Measurements from ENCODE around the gene PDZK1. TPM values are rescaled to one million over a fixed set of nuclear protein-coding genes. Genes with fewer than 3 reads are reported as not detected.
"Not testable (repeated sequence)": the region's sequence is repeated elsewhere in the genome, so short reads cannot be mapped to it uniquely, and the experiment has no call there.

Gene PDZK1
- total RNA-seq, 2 experiments from 2014 or later: 0.25 to 0.42 TPM

DNA sequence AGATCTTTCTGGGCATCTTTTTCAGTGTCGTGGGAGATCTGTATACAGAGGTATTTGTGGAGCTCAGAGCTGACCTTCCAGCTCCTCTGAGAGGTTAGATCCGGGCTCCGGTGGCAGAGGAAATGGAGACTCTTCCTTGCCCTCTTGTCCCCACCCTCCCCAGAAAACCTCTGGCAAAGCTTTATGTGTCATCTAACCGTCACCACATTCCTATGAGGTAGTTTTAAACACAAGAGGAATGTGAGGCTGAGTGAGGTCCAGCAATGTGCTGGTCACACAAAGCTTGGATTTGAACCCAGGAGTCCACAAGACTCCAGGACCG, 13.3 kb upstream of the PDZK1 start:
- peaks cover 26% of the 10 kb centered on the region for H3K27me3 Mint-ChIP-seq
- H3K4me1 Mint-ChIP-seq: peaks cover 23% of the 10 kb centered on the region
- H3K9me3 Mint-ChIP-seq: no peaks in the 10 kb centered on the region
- DNase-seq: no peak
- H3K36me3 Mint-ChIP-seq (ENCODE audit: low read depth): no peaks in the 10 kb centered on the region
- CTCF ChIA-PET: interaction anchor here (0.6 to 1.7 kb wide), 4 partner anchors 18 to 61 kb away, joined by 3 to 7 read pairs (median 4); no protein-coding TSS in a partner anchor
- no peak overlapping the region for H3K27ac Mint-ChIP-seq
- H3K4me3 Mint-ChIP-seq: no peak overlapping the region
- POLR2A ChIA-PET: no interaction called here

DNA sequence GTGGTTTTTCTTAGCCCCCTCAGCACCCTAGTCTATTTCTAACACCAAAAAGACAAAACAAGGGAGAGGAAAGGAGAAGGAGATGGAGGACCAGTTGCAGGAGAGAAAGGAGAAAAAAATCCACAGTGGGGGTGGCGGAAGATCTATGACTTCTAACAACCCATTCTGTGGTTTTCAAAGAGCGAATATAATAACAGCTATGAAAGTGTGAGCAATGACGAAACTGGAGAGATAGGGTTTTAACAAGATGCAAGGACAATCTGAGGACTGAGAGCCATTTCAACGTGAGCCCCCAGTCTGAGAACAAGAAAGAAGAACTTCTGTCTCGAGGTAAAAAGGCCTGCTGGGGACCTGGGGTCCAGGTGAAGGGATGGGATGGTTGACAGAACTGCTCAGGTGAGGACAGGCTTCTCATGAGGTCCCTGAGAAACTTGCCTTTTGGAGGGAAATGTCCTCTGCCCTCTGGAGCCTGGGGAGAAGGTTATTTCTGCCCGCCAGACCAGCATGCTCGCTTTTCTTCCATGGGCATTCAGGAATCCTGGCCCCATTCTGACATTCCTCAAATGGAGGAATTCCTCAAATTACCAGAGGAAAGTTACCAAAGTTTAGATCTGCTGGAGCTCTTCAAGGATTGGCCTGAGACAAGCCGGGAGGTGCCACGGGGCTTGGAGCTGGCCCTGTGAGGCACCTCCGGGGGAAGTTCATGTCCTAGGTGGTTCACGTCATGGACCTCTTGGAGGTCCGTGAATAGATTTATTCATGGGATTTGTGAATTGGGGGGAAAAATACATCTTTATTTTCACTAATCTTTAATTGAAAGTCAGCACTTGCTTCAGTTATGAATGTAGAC, 12.3 kb upstream of the PDZK1 start, which contains the start of gene CD160:
CD160 (plus strand) TSS at position 270 of the 850 bp plus-strand sequence. CDS start 8,829 bp downstream, outside the sequence.
- no peak within 1 kb of the TSS for H3K27ac Mint-ChIP-seq
- H3K27me3 Mint-ChIP-seq: peaks cover 26% of the 10 kb centered on the region
- H3K36me3 Mint-ChIP-seq (ENCODE audit: low read depth): no peaks in the 10 kb centered on the region
- CTCF ChIA-PET: interaction anchor here (0.6 to 1.7 kb wide), 2 partner anchors 17 to 180 kb away, joined by 3 to 7 read pairs; no protein-coding TSS in a partner anchor
- POLR2A ChIA-PET: no interaction called here
- H3K9me3 Mint-ChIP-seq: no peaks in the 10 kb centered on the region
- peaks cover 23% of the 10 kb centered on the region for H3K4me1 Mint-ChIP-seq
- DNase-seq: no peak
- no peak within 1 kb of the TSS for H3K4me3 Mint-ChIP-seq

DNA sequence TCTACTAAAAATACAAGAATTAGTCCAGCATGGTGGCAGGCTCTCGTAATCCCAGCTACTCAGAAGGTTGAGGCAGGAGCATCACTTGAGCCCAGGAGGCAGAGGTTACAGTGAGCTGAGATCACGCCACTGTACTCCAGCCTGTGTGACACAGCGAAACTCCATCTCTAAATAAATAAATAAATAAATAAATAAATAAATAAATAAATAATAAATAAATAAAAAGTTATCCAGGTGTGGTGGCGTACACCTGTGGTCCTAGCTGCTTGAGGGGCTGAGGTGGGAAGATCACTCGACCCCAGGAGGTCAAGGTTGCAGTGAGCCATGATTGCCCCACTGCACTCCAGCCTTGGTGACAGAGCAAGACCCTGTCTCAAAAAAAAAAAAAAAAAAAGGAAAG, 11.3 kb upstream of the PDZK1 start:
- CTCF ChIA-PET; POLR2A ChIA-PET; H3K27ac Mint-ChIP-seq; H3K4me3 Mint-ChIP-seq; H3K36me3 Mint-ChIP-seq (ENCODE audit: low read depth); H3K9me3 Mint-ChIP-seq; DNase-seq: not testable (repeated sequence)
- Mint-ChIP-seq H3K4me1 (peaks cover 23% of the 10 kb centered on the region), H3K27me3 (peaks cover 26% of the 10 kb centered on the region)

- CTCF ChIA-PET: no interaction called here
- H3K27ac Mint-ChIP-seq: no peak overlapping the region
Observed at GRCh38 chr1:145717833-145718232, 10.7 kb upstream of the PDZK1 start.

DNA sequence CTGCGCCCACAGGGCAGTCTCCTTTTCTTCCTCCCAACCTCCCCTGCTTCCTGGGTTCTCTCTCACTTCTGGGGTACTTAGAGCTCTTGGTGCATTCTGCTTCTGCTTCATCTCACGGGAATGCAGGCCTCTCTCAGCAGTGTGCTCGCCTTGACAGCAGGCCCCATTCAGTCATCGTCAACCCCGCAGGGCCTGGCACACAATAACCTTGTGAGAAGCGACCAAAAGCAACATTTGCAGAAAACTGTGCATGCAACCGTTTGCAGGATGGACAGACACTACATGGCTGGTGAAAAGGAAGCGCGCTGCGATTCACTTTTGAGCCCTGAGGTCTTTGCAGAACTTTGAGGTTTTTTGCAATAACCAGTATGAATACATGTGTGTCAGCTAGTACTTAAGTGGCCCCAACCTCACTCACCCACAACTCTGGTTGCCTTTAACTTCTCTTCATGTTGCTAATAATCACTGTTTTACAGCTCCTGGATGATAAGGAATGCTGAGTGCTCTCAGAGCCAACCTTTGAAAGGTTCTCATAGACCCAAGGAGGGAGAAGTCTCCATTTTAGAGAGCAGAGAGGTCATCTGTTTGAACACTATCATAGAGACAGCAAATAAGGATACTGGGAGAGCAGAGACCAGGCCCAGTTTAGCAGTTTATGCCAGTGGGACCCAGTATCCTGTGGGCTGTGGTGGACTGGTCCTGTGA, 9.6 kb upstream of the PDZK1 start:
- no peak for DNase-seq
- no peak overlapping the region for H3K27ac Mint-ChIP-seq
- POLR2A ChIA-PET: no interaction called here
- H3K36me3 Mint-ChIP-seq (ENCODE audit: low read depth): no peaks in the 10 kb centered on the region
- CTCF ChIA-PET: interaction anchor here (0.7 kb wide), 1 partner anchor 12 kb away, joined by 3 read pairs; no protein-coding TSS in a partner anchor
- H3K27me3 Mint-ChIP-seq: peaks cover 18% of the 10 kb centered on the region
- H3K9me3 Mint-ChIP-seq: no peaks in the 10 kb centered on the region
- peaks cover 23% of the 10 kb centered on the region for H3K4me1 Mint-ChIP-seq
- no peak overlapping the region for H3K4me3 Mint-ChIP-seq

More at GRCh38 chr1:145717833-145718232, 10.7 kb upstream of the PDZK1 start:
- Mint-ChIP-seq H3K9me3 (no peaks in the 10 kb centered on the region), H3K4me1 (peaks cover 23% of the 10 kb centered on the region), H3K36me3 (ENCODE audit: low read depth) (no peaks in the 10 kb centered on the region), H3K27me3 (peaks cover 23% of the 10 kb centered on the region), H3K4me3 (no peak overlapping the region)
- POLR2A ChIA-PET: no interaction called here
- DNase-seq: no peak

GRCh38 chr1:145714524-145715111, 7.5 kb upstream of the PDZK1 start:
- Mint-ChIP-seq H3K27ac (no peak overlapping the region), H3K27me3 (peaks cover 7% of the 10 kb centered on the region), H3K4me3 (no peak overlapping the region), H3K4me1 (peaks cover 6% of the 10 kb centered on the region), H3K9me3 (no peaks in the 10 kb centered on the region), H3K36me3 (ENCODE audit: low read depth) (no peaks in the 10 kb centered on the region)
- CTCF ChIA-PET: no interaction called here
- POLR2A ChIA-PET: no interaction called here
- DNase-seq: no peak

DNA sequence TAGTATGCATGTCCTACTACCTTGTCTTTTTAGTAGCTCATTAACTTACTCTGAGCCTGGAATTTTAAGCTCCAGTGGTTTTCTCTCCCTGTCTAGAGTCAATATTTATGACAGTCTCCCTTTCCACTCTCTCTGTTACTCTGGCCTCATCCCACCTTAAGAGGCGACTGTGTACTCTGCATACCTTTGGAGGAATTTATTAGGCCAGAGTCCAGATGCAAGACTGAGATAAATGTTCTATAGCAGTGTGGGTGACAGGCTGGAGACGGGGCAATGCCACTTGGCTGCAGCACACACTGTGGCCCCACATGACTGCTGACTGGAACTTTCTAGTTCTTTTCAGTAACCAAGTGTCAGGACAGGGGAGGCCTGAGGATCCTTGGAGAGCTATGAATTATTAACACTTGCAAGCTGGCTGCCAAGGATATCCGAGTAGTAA, 4.1 kb upstream of the PDZK1 start:
- POLR2A ChIA-PET: no interaction called here

DNA sequence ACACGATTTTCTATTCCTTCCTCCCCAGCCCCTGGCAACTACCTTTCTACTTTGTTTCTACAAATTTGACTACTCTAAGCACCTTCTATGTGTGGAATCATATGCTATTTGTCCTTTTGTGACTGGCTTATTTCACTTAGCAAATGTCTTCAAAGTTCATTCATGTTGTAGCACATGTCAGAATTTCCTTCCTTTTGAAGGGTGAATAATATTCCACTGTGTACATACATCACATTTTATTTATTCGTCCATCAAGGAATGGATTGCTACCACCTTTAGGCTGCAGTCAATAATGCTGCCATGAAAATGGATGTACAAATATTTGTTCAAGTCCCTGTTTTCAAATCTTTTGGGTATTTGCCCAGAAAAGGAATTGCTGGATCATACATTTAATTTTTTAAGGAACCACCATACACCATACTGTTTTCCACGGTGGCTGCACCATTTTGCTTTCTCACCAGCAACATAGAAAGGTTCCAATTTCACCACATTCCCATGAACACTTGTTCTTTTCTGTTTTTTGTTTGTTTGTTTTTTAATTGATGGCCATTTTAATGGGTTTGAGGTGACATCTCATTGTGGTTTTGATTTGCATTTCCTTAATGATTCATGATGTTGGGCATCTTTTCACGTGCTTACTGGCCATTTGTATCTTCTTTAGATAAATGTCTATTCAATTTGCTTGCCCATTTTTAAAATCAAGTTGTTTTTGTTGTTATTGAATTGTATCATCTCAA, 3.3 kb upstream of the PDZK1 start:
- Mint-ChIP-seq H3K4me1 (no peaks in the 10 kb centered on the region), H3K27ac (no peak overlapping the region), H3K36me3 (ENCODE audit: low read depth) (no peaks in the 10 kb centered on the region), H3K4me3 (no peak overlapping the region), H3K27me3 (peaks cover 7% of the 10 kb centered on the region), H3K9me3 (no peaks in the 10 kb centered on the region)
- no peak for DNase-seq
- POLR2A ChIA-PET: no interaction called here
- CTCF ChIA-PET: interaction anchor here (1.4 kb wide), 1 partner anchor 11 kb away, joined by 3 read pairs; no protein-coding TSS in a partner anchor

More for the DNA sequence above, 4.1 kb upstream of the PDZK1 start:
- Mint-ChIP-seq H3K27ac (no peak overlapping the region), H3K4me1 (no peaks in the 10 kb centered on the region), H3K4me3 (no peak overlapping the region), H3K9me3 (no peaks in the 10 kb centered on the region), H3K27me3 (peaks cover 4% of the 10 kb centered on the region), H3K36me3 (ENCODE audit: low read depth) (no peaks in the 10 kb centered on the region)
- DNase-seq: no peak
- CTCF ChIA-PET: interaction anchor here (1.4 kb wide), 1 partner anchor 10 kb away, joined by 3 read pairs; no protein-coding TSS in a partner anchor

GRCh38 chr1:145708063-145708462, 895 bp upstream of the PDZK1 start:
- Mint-ChIP-seq H3K27ac (no peak overlapping the region), H3K4me3 (no peak overlapping the region), H3K9me3 (no peaks in the 10 kb centered on the region), H3K4me1 (no peaks in the 10 kb centered on the region), H3K36me3 (ENCODE audit: low read depth) (no peaks in the 10 kb centered on the region), H3K27me3 (peaks cover 19% of the 10 kb centered on the region)
- DNase-seq: no peak
- POLR2A ChIA-PET: no interaction called here
- CTCF ChIA-PET: no interaction called here

- POLR2A ChIA-PET: no interaction called here
- no peak overlapping the region for H3K27ac Mint-ChIP-seq
- no peak overlapping the region for H3K4me3 Mint-ChIP-seq
- no peak for DNase-seq
- CTCF ChIA-PET: no interaction called here
- no peaks in the 10 kb centered on the region for H3K9me3 Mint-ChIP-seq
- H3K36me3 Mint-ChIP-seq (ENCODE audit: low read depth): no peaks in the 10 kb centered on the region
- no peaks in the 10 kb centered on the region for H3K4me1 Mint-ChIP-seq
- peaks cover 23% of the 10 kb centered on the region for H3K27me3 Mint-ChIP-seq
Observed at GRCh38 chr1:145706086-145706664, 993 bp downstream of the PDZK1 start.

DNA sequence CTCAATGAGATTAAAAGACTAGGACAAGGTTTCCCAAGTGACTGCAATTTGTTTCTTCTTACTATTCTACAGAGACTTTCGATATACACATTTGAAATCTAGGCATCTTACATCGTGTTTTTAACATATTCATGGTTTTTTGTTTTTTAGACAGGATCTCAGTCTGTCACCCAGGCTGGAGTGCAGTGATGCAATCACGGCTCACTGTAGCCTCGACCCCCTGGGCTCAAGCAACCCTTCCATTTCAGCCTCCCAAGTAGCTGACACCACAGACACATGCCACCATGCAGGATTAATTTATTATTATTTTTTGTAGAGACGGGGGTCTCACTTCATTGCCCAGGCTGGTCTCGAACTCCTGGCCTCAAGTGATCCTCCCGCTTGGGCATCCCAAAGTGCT, 1.5 kb downstream of the PDZK1 start:
- Mint-ChIP-seq H3K4me1 (no peaks in the 10 kb centered on the region), H3K36me3 (ENCODE audit: low read depth) (no peaks in the 10 kb centered on the region)
- CTCF ChIA-PET: interaction anchor here (1.2 kb wide), 1 partner anchor 11 kb away, joined by 3 read pairs; no protein-coding TSS in a partner anchor

DNA sequence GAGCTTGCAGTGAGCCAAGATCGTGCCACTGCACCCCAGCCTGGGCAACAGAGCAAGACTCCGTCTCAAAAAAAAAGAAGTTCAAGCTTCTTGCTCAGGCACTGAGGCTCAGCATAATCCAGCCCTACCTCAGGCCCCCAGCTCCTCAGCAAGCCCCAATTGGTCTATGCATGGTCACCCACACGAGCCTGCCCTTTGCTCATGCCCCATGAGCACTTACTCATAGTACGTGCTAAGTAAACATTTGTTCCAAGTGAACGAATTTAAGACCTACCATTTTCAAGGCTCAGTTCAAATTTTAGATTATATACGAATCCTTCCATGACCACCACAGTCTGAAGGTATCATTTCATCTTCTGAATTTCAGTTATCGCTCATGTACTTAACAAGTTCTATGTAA, 4.3 kb downstream of the PDZK1 start:
- Mint-ChIP-seq H3K9me3 (no peaks in the 10 kb centered on the region), H3K27me3 (peaks cover 30% of the 10 kb centered on the region), H3K27ac (no peak overlapping the region), H3K36me3 (ENCODE audit: low read depth) (no peaks in the 10 kb centered on the region), H3K4me3 (no peak overlapping the region), H3K4me1 (no peaks in the 10 kb centered on the region)
- ChIA-PET CTCF (interaction anchor here (1.0 to 2.3 kb wide), 2 partner anchors 11 to 17 kb away, joined by 4 to 7 read pairs; partner anchors contain the start of gene CD160), POLR2A (no interaction called here)
- no peak for DNase-seq

More for the DNA sequence above, 1.5 kb downstream of the PDZK1 start:
- no peaks in the 10 kb centered on the region for H3K9me3 Mint-ChIP-seq
- POLR2A ChIA-PET: no interaction called here
- peaks cover 23% of the 10 kb centered on the region for H3K27me3 Mint-ChIP-seq
- no peak for DNase-seq
- H3K4me3 Mint-ChIP-seq: no peak overlapping the region
- no peak overlapping the region for H3K27ac Mint-ChIP-seq
